Lung (tissue), 12 donors: ENCODE results near the gene QRSL1. TPM values are rescaled to one million over a fixed set of nuclear protein-coding genes. Genes with fewer than 3 reads are reported as not detected.
A peak's percentile ranks its signal among the peaks of the same experiment; 100 is the strongest.

Experiments
- ATAC-seq: fragments of 200-7000 bp; cut with Tn5 transposase; one replicate; pipeline ENCODE4 v1.9.1; 2020; ENCODE audit warnings: moderate number of reproducible peaks; ENCODE audit not compliant: insufficient read depth, low FRiP score
- DNase-seq, 3 donors: peaks; one replicate each; pipeline ENCODE4 v3.0.0-alpha.2; 2013 to 2017
- H3K27ac ChIP-seq, 2 donors: one replicate each; pipeline ENCODE4 v1.5.1; 2013; ENCODE audit warnings: mild to moderate bottlenecking in 2 of 2, moderate library complexity in 2 of 2, control low read depth in 1 of 2, inconsistent platforms in 1 of 2, low read depth in 1 of 2, low read length in 1 of 2
- H3K27me3 ChIP-seq, 3 donors: one replicate each; pipeline ENCODE4 v1.5.1; 2013; ENCODE audit warnings: low read length in 2 of 3; ENCODE audit not compliant: control insufficient read depth in 3 of 3, insufficient read depth in 3 of 3
- H3K36me3 ChIP-seq, 4 donors: one replicate each; pipeline ENCODE4 v1.5.1; 2013; ENCODE audit warnings: low read length in 4 of 4, mild to moderate bottlenecking in 1 of 4, moderate library complexity in 1 of 4; ENCODE audit not compliant: control insufficient read depth in 4 of 4, insufficient read depth in 4 of 4
- H3K4me1 ChIP-seq, 5 donors: one replicate each; pipeline ENCODE4 v1.5.1; 2013; ENCODE audit warnings: low read length in 5 of 5, mild to moderate bottlenecking in 2 of 5, moderate library complexity in 1 of 5; ENCODE audit not compliant: control insufficient read depth in 5 of 5, insufficient read depth in 5 of 5
- H3K4me3 ChIP-seq: one replicate; pipeline ENCODE4 v1.5.1; 2013; ENCODE audit warnings: mild to moderate bottlenecking, control low read depth, moderate library complexity
- H3K9ac ChIP-seq, 2 donors: one replicate each; pipeline ENCODE4 v1.5.1; 2013; ENCODE audit warnings: low read length in 2 of 2, control low read depth in 1 of 2; ENCODE audit not compliant: insufficient read depth in 1 of 2
- H3K9me3 ChIP-seq, 4 donors: one replicate each; pipeline ENCODE4 v1.5.1; 2013; ENCODE audit warnings: low read length in 3 of 4, mild to moderate bottlenecking in 1 of 4, moderate library complexity in 1 of 4; ENCODE audit not compliant: control insufficient read depth in 4 of 4, insufficient read depth in 3 of 4
- CTCF ChIP-seq: IDR thresholded peaks from 2 replicates; pipeline ENCODE4 v1.5.1; 2012; ENCODE audit warnings: mild to moderate bottlenecking; ENCODE audit errors: control extremely low read depth, extremely low read depth
- WGBS, 2 donors: extraction: QIAGEN DNeasy Blood & Tissue Kit; methylation state at CpG; one replicate each; pipeline ENCODE4 v1.1.7; 2013; 5-methylcytosine and 5-hydroxymethylcytosine counted together
- polyA plus RNA-seq, 2 donors: library from polyadenylated mRNA; stranded (reverse); fragments of 200-250 nt; gene quantifications; one replicate each; pipeline ENCODE4 v1.2.1, GENCODE V29; 2013
- total RNA-seq, 2 donors: library from RNA; depleted of rRNA in 1 of 2; stranded (reverse); fragments of >200 nt in 1 of 2; gene quantifications; one replicate each; pipeline ENCODE4 v1.2.1, GENCODE V29; 2014 to 2021
- donor health status: control.
- donor health status: control.
- donor health status: Bipolar disorder and iron deficiency.
- donor health status: healthy.
- donor health status: DM: yes; HTN: yes; CAD: no.

QRSL1 gene
- total and polyA plus RNA-seq, 4 donors, result 5.3 to 14.6 (median 7.1) TPM

GRCh38 chr6:106637051-106637716, 7.8 kb downstream of the QRSL1 start:
- no peak overlapping the region for H3K4me3 ChIP-seq
- no peaks in the 10 kb centered on the region for H3K9me3 ChIP-seq
- ATAC-seq, result no peak
- H3K27me3 ChIP-seq, result no peaks in the 10 kb centered on the region
- TF ChIP-seq CTCF, result no peak
- peaks cover 0 to 6% (median 3%) of the 10 kb centered on the region in 4 donors for H3K36me3 ChIP-seq
- H3K9ac ChIP-seq, result no peak overlapping the region
- peaks cover 0 to 1% (median 0%) of the 10 kb centered on the region in 5 donors for H3K4me1 ChIP-seq
- DNase-seq, result no peak
- 33 to 50% methylated on average over 7 of the region's 7 CpGs for WGBS, 2 donors
- H3K27ac ChIP-seq, result no peak overlapping the region

- DNase-seq (no peak), ATAC-seq (no peak)
- Histone ChIP-seq H3K4me1 (peaks cover 0 to 1% (median 0%) of the 10 kb centered on the region in 5 donors), H3K4me3 (no peak overlapping the region), H3K27ac (no peak overlapping the region), H3K9me3 (no peaks in the 10 kb centered on the region), H3K36me3 (peaks cover 2 to 13% (median 4%) of the 10 kb centered on the region in 4 donors), H3K27me3 (no peaks in the 10 kb centered on the region), H3K9ac (no peak overlapping the region)
- WGBS, 2 donors, result 57 to 62% methylated on average over 6 of the region's 6 CpGs
- TF ChIP-seq CTCF, result no peak
Measured at GRCh38 chr6:106637717-106638341, 8.5 kb downstream of the QRSL1 start.

DNA sequence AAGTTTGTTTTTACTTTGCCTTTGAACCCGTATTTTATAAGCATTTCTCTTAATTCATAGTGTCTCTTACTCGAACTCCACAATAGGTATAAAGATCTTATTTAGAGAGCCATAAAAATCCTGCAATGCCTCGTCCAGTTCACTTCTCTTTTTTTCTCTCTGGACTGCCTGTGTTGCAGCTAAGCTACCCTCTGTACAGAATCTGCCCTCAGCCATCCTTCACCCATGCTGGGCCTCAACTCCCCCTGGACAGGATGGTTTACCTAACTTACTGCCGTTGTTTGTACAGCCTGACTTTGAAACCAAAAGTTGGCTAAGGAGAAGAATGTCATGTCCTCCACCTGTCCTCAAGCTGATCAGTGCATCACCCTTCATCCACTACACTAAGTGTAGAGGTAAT, 10.4 kb downstream of the QRSL1 start:
- no peak for DNase-seq
- no peaks in the 10 kb centered on the region for H3K9me3 ChIP-seq
- no peak overlapping the region for H3K9ac ChIP-seq
- no peak overlapping the region for H3K4me3 ChIP-seq
- no peak for TF ChIP-seq CTCF
- no peak for ATAC-seq
- 71 to 79% methylated on average over 4 of the region's 4 CpGs for WGBS, 2 donors
- peaks cover 0 to 1% (median 0%) of the 10 kb centered on the region in 5 donors for H3K4me1 ChIP-seq
- peak overlapping the region in 1 of 2 donors; percentile 40 for H3K27ac ChIP-seq
- H3K36me3 ChIP-seq, result peaks cover 7 to 21% (median 10%) of the 10 kb centered on the region in 4 donors
- no peaks in the 10 kb centered on the region for H3K27me3 ChIP-seq
